Liver (tissue), 9 donors: ENCODE measurements around the gene ATRX. TPM values are rescaled to one million over a fixed set of nuclear protein-coding genes. Genes with fewer than 3 reads are reported as not detected.

Experiments
- DNase-seq: peaks from one replicate; pipeline ENCODE4 v3.0.0-alpha.2; 2017; ENCODE audit warnings: low spot score
- H3K27ac ChIP-seq, 2 donors: one replicate each; pipeline ENCODE4 v1.7.0; 2013; ENCODE audit warnings: inconsistent platforms in 2 of 2, low read length in 2 of 2, control low read depth in 1 of 2, low read depth in 1 of 2, mild to moderate bottlenecking in 1 of 2
- H3K27me3 ChIP-seq, 4 donors: one replicate each; pipeline versions ENCODE4 v1.6.1 to v1.7.0; 2013; ENCODE audit warnings: low read length in 3 of 4, inconsistent platforms in 1 of 4, mild to moderate bottlenecking in 1 of 4, moderate library complexity in 1 of 4; ENCODE audit not compliant: control insufficient read depth in 4 of 4, insufficient read depth in 4 of 4
- H3K36me3 ChIP-seq, 4 donors: one replicate each; pipeline versions ENCODE4 v1.6.1 to v1.7.0; 2013; ENCODE audit warnings: low read length in 3 of 4, mild to moderate bottlenecking in 3 of 4, low read depth in 1 of 4, moderate library complexity in 1 of 4; ENCODE audit not compliant: control insufficient read depth in 4 of 4, insufficient read depth in 3 of 4
- H3K4me1 ChIP-seq, 4 donors: one replicate each; pipeline versions ENCODE4 v1.6.1 to v1.7.0; 2013; ENCODE audit warnings: low read length in 3 of 4, mild to moderate bottlenecking in 3 of 4, moderate library complexity in 1 of 4; ENCODE audit not compliant: control insufficient read depth in 4 of 4, insufficient read depth in 4 of 4
- H3K4me3 ChIP-seq, 3 donors: one replicate each; pipeline versions ENCODE4 v1.6.1 to v1.7.0; 2013; ENCODE audit warnings: low read length in 3 of 3, control low read depth in 1 of 3, low read depth in 1 of 3, mild to moderate bottlenecking in 1 of 3
- H3K9ac ChIP-seq, 2 donors: one replicate each; pipeline ENCODE4 v1.7.0; 2013; ENCODE audit warnings: low read length in 2 of 2, mild to moderate bottlenecking in 2 of 2, moderate library complexity in 2 of 2, control low read depth in 1 of 2, low read depth in 1 of 2
- H3K9me3 ChIP-seq, 4 donors: one replicate each; pipeline versions ENCODE4 v1.6.1 to v1.7.0; 2013; ENCODE audit warnings: low read length in 3 of 4; ENCODE audit not compliant: control insufficient read depth in 4 of 4
- ATF3 ChIP-seq: IDR thresholded peaks from 2 replicates; pipeline ENCODE4 v1.6.1; 2016; ENCODE audit warnings: antibody characterized with exemption
- CTCF ChIP-seq: fragments of 150-350 bp; IDR thresholded peaks from 2 replicates; pipeline ENCODE4 v1.5.1; 2017; ENCODE audit warnings: improper control_type of control experiment, low read depth, low read length; ENCODE audit not compliant: missing input control
- EGR1 ChIP-seq, 2 donors: IDR thresholded peaks; 2 replicates each; pipeline ENCODE4 v1.6.1; 2016 to 2018; ENCODE audit warnings: antibody characterized with exemption in 2 of 2, low read depth in 2 of 2
- FOXA1 ChIP-seq: IDR thresholded peaks from 2 replicates; pipeline ENCODE4 v1.6.1; 2016; ENCODE audit warnings: antibody characterized with exemption
- FOXA2 ChIP-seq: IDR thresholded peaks from 2 replicates; pipeline ENCODE4 v1.6.1; 2016; ENCODE audit warnings: antibody characterized with exemption
- GABPA ChIP-seq, 2 donors: IDR thresholded peaks in 1 of 2; conservative IDR thresholded peaks in 1 of 2; 2 replicates each; pipeline ENCODE4 v1.6.1; 2016; ENCODE audit warnings: antibody characterized with exemption in 2 of 2, mild to moderate bottlenecking in 1 of 2, moderate library complexity in 1 of 2
- HNF4A ChIP-seq, 2 donors: conservative IDR thresholded peaks; 2 replicates each; pipeline ENCODE4 v1.6.1; 2016; ENCODE audit warnings: antibody characterized with exemption in 2 of 2, mild to moderate bottlenecking in 2 of 2
- HNF4G ChIP-seq: IDR thresholded peaks from 2 replicates; pipeline ENCODE4 v1.6.1; 2016; ENCODE audit warnings: antibody characterized with exemption
- JUND ChIP-seq, 2 donors: IDR thresholded peaks; 2 replicates each; pipeline ENCODE4 v1.6.1; 2016; ENCODE audit warnings: antibody characterized with exemption in 2 of 2
- NR2F2 ChIP-seq: IDR thresholded peaks from 2 replicates; pipeline ENCODE4 v1.6.1; 2016; ENCODE audit warnings: antibody characterized with exemption
- RAD21 ChIP-seq, 2 donors: IDR thresholded peaks; 2 replicates each; pipeline ENCODE4 v1.6.1; 2016; ENCODE audit warnings: antibody characterized with exemption in 2 of 2, mild to moderate bottlenecking in 2 of 2
- REST ChIP-seq: IDR thresholded peaks from 2 replicates; pipeline ENCODE4 v1.6.1; 2016; ENCODE audit warnings: antibody characterized with exemption, mild to moderate bottlenecking
- RXRA ChIP-seq, 2 donors: IDR thresholded peaks; 2 replicates each; pipeline ENCODE4 v1.6.1; 2017 to 2018; ENCODE audit warnings: antibody characterized with exemption in 2 of 2, mild to moderate bottlenecking in 1 of 2
- SP1 ChIP-seq: IDR thresholded peaks from 2 replicates; pipeline ENCODE4 v1.6.1; 2018; ENCODE audit warnings: antibody characterized with exemption, mild to moderate bottlenecking
- TAF1 ChIP-seq: conservative IDR thresholded peaks from 2 replicates; pipeline ENCODE4 v1.6.1; 2016; ENCODE audit warnings: antibody characterized with exemption, mild to moderate bottlenecking
- YY1 ChIP-seq: IDR thresholded peaks from 2 replicates; pipeline ENCODE4 v1.6.1; 2016; ENCODE audit warnings: antibody characterized with exemption, mild to moderate bottlenecking
- ZBTB33 ChIP-seq: IDR thresholded peaks from 2 replicates; pipeline ENCODE4 v1.6.1; 2016; ENCODE audit warnings: antibody characterized with exemption
- WGBS: extraction: QIAGEN DNeasy Blood & Tissue Kit; methylation state at CpG from one replicate; pipeline ENCODE4 v1.1.7; 2013; 5-methylcytosine and 5-hydroxymethylcytosine counted together
- polyA plus RNA-seq, 2 donors: library from polyadenylated mRNA; stranded (reverse) in 1 of 2; unstranded in 1 of 2; fragments of 200-250 nt in 1 of 2; fragments of >200 nt in 1 of 2; fragmentation: Nextera tagmentation in 1 of 2; extraction: Ambion mirVana in 1 of 2; gene quantifications; one replicate each; pipeline versions ENCODE4 v1.2.1 to v1.2.3, GENCODE V29; 2013 to 2015
- total RNA-seq, 2 donors: library from RNA; depleted of rRNA; stranded (reverse); fragments of >200 nt; gene quantifications; one replicate each; pipeline ENCODE4 v1.2.3, GENCODE V29; 2014
- TF ChIP-seq, protein P1 (sequence below): IDR thresholded peaks from 2 replicates; pipeline ENCODE4 v1.6.1; 2016; ENCODE audit warnings: antibody characterized with exemption
- donor health status: healthy.
- donor health status: healthy.
- donor health status: healthy.
- donor health status: healthy.
- donor health status: healthy.

The ATRX gene
- total and polyA plus RNA-seq, 4 donors: 4.6 to 38.5 (median 32.0) TPM

GRCh38 chrX:77723681-77724080 is 62.3 kb downstream of the ATRX start (continued):
- TF ChIP-seq ZBTB33 (no peak), HNF4A (conservative IDR thresholded peaks at IDR 0.05) (no peak), NR2F2 (no peak), RXRA (IDR thresholded peaks at IDR 0.05) (no peak), HNF4G (no peak), EGR1 (IDR thresholded peaks at IDR 0.05; ENCODE audit: low read depth in 2 of 2) (no peak), GABPA (IDR thresholded peaks at IDR 0.05 in 1 of 2, conservative IDR thresholded peaks at IDR 0.05 in 1 of 2) (no peak), TAF1 (no peak), YY1 (no peak), RAD21 (IDR thresholded peaks at IDR 0.05) (no peak), FOXA2 (no peak), FOXA1 (no peak)
- TF ChIP-seq, protein P1, sequence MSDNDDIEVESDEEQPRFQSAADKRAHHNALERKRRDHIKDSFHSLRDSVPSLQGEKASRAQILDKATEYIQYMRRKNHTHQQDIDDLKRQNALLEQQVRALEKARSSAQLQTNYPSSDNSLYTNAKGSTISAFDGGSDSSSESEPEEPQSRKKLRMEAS: no peak

DNA sequence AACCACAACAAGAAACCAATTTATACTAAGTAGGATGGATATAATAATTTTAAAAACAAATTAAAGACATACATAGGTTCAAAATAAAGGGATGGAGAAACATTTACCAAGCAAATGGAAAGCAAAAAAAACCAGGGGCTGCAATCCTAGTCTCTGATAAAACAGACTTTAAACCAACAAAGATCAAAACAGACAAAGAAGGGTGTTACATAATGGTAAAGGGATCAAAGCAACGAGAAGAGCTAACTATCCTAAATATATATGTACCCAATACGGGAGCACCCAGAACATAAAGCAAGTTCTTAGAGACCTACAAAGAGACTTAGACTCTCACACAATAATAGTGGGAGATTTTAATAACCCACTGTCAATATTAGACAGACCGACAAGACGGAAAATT is 66.6 kb downstream of the ATRX start:
- Histone ChIP-seq H3K4me1 (no peaks in the 10 kb centered on the region), H3K9me3 (no peaks in the 10 kb centered on the region), H3K27me3 (no peaks in the 10 kb centered on the region), H3K36me3 (peaks cover 0 to 3% (median 1%) of the 10 kb centered on the region in 4 donors), H3K27ac (no peak overlapping the region), H3K9ac (no peak overlapping the region), H3K4me3 (no peak overlapping the region)
- TF ChIP-seq NR2F2 (no peak), ATF3 (no peak), GABPA (IDR thresholded peaks at IDR 0.05 in 1 of 2, conservative IDR thresholded peaks at IDR 0.05 in 1 of 2) (no peak), EGR1 (IDR thresholded peaks at IDR 0.05; ENCODE audit: low read depth in 2 of 2) (no peak), RXRA (IDR thresholded peaks at IDR 0.05) (no peak), ZBTB33 (no peak), JUND (IDR thresholded peaks at IDR 0.05) (no peak), HNF4G (no peak), SP1 (no peak), TAF1 (no peak), YY1 (no peak), FOXA2 (no peak), RAD21 (IDR thresholded peaks at IDR 0.05) (no peak), REST (no peak), HNF4A (conservative IDR thresholded peaks at IDR 0.05) (no peak), FOXA1 (no peak), CTCF (no peak)
- TF ChIP-seq, protein P1: no peak
- WGBS: 86% methylated on average over 4 of the region's 4 CpGs
- DNase-seq: no peak
